GM12878 (cell line): ENCODE measurements around the gene PCSK2. TPM values are rescaled to one million over a fixed set of nuclear protein-coding genes. Genes with fewer than 3 reads are reported as not detected.

Experiments used
- CEBPZ ChIP-seq: fragments of 150-350 bp; IDR thresholded peaks from 2 replicates; pipeline ENCODE4 v1.6.1; 2016; ENCODE audit warnings: low read depth, low read length
- CHD4 ChIP-seq: fragments of 200-600 bp; sonication (generic); IDR thresholded peaks from 2 replicates; pipeline ENCODE4 v1.6.1; 2016; ENCODE audit warnings: mild to moderate bottlenecking
- IRF4 ChIP-seq: IDR thresholded peaks from 2 replicates; pipeline ENCODE4 v1.6.1; 2011; ENCODE audit warnings: low read depth, low read length
- NFXL1 ChIP-seq: fragments of 450-650 bp; IDR thresholded peaks from 2 replicates; pipeline ENCODE4 v1.6.1; 2017; ENCODE audit warnings: antibody characterized with exemption, mild to moderate bottlenecking, borderline replicate concordance
- POU2F2 ChIP-seq: IDR thresholded peaks from 3 replicates; pipeline ENCODE4 v1.6.1; 2011; ENCODE audit warnings: low read depth, mild to moderate bottlenecking, low read length, borderline replicate concordance
- RUNX3 ChIP-seq: IDR thresholded peaks from 2 replicates; pipeline ENCODE4 v1.6.1; 2012; ENCODE audit warnings: low read length, inconsistent platforms
- SMC3 ChIP-seq: IDR thresholded peaks from 2 replicates; pipeline ENCODE4 v1.6.1; 2011; ENCODE audit warnings: low read length, improper control_type of control experiment, borderline replicate concordance
- SREBF1 ChIP-seq: IDR thresholded peaks from 2 replicates; pipeline ENCODE4 v1.6.1; 2012; ENCODE audit warnings: mild to moderate bottlenecking, low read length
- ZBTB40 ChIP-seq: fragments of 450-650 bp; IDR thresholded peaks from 2 replicates; pipeline ENCODE4 v1.6.1; 2016; ENCODE audit warnings: mild to moderate bottlenecking, moderate library complexity, borderline replicate concordance
- polyA plus RNA-seq, 11 experiments: library from polyadenylated mRNA; depleted of rRNA in 4 of 11; unstranded in 6 of 11; stranded (reverse) in 5 of 11; fragments of >200 nt; fragmentation: Nextera tagmentation in 4 of 11; fragmentation: Illumina TruSeq in 1 of 11; extraction: Ambion mirVana in 4 of 11; extraction: Trizol in 1 of 11; gene quantifications; 1 replicate in 1 of 11; 2 replicates in 10 of 11; pipeline versions ENCODE4 v1.2.1 to v1.2.3, GENCODE V29; 2011 to 2016; ENCODE audit warnings: inconsistent platforms in 2 of 11, missing spikeins in 2 of 11, low read depth in 1 of 11
- total RNA-seq, 4 experiments: library from RNA; depleted of rRNA in 3 of 4; stranded (reverse); fragments of >200 nt in 3 of 4; fragmentation: Illumina TruSeq in 1 of 4; extraction: Trizol in 1 of 4; gene quantifications; 2 replicates each; pipeline versions ENCODE4 v1.2.1 to v1.2.3, GENCODE V29; 2013 to 2021

PCSK2 gene
- total and polyA plus RNA-seq, 10 of the 15 experiments (the other 5 are each of a cell fraction or from before 2014, with no cell fraction given) = not detected

DNA sequence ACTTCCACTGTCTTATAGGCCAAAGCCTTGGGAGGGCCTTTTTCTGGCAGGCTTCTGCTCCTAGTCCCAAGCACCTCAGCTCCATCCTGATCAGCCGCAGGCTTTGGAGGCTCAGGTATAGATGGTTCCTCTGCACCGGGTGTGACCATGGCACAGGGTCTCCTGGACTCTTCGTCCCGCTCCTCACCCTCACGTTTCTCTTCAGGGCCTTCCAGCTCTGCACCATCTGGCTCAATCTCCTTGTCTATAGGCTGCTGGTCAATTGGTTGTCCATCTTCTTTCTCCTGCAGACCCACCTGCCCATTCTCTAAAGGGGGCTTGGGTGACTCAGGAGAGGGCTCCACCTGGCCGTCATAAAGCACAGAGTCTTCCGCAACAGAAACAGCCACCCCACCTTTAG is 267.4 kb downstream of the PCSK2 start (continued):
- TF ChIP-seq ZBTB40 (no peak), CHD4 (no peak), SREBF1 (no peak), SMC3 (no peak), NFXL1 (no peak), IRF4 (no peak), POU2F2 (no peak), CEBPZ (no peak), RUNX3 (no peak)
